Measurements from ENCODE around the gene SMG1.

SMG1 gene

DNA sequence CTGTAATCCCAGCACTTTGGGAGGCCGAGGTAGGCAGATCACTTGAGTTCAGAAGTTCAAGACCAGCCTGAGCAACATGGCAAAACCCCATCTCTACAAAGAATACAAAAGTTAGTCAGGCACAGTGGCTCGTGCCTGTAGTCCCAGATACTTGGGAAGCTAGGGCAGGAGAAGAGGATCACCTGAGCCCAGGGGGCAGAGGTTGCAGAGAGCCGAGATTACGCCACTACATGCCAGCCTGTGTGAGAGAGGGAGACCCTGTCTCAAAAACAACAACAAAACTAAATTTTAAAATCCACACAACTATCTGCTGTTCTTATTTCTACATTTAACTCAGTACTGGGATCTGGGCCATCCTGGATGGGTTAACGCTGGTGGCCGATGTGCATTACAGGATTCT lies 83.6 kb downstream of the SMG1 start:
- no peak for DNase-seq

DNA sequence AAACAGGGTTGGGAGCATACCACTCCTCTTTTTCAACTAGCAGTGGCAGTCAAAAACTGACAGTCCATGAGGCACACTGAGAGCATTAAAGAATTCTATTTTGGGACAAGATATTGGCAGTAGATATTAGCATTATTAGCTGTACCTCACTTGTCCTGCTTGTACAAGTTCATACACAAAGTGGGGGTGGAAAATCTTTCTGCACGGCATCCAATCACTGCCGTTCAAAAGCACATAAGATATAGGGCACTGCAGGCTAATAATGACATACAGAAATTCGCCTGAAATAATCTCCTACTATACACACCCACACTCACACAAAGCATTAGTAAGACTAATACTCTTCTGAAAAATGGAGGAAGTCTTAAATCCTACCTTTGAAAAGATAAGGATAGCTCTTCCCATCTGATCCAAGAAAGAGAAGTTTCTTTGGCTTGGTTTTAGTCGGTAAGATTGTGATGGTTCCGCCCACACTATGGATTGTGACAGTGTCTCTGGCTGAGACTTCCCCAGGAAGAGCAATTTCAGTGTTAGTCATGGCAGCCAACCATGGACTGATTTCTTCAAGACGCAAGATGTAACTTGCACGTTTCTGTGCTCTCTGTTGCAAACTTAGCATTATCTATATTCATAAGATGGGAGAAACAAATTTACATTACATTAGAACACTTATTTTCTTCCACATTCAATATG lies 84.2 kb downstream of the SMG1 start:
- no peak for DNase-seq

DNA sequence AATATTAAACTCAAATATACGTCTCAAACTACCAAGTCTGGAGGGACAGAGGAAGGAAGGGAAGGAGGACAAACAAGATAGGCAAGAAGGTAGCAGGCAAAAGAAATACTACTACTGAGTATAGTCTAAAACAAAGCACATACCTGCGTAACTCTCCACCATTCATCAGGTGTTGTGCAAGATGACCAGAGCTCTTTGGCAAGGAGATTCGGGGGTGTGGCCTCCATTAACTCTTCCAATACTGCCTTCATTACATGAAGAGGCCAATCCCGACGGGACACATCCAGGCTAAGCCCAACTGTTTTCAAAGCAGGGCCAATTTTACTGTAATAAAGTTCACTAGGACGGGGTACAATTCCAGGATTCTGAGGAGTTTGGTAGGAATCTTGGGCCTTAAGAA lies 86.7 kb downstream of the SMG1 start:
- DNase-seq, result no peak

DNA sequence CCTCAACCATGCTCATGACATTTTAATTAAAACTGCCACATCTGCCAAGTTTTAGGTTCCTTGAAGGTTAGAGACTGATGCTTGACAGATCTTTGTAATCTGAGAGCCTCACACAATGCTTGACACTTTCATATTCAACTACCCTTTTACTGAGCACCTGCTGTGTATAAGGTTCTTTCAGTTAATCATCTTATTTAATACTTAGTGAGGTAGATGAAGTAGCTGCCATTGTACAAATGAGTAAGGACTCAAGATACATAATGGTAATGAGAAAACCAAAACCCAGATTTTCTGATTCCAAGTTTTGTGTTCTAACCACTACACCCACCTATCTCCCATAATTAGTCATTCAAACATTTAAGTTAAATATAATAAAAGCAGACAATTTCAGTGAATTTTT lies 89.5 kb downstream of the SMG1 start:
- DNase-seq, result no peak

DNA sequence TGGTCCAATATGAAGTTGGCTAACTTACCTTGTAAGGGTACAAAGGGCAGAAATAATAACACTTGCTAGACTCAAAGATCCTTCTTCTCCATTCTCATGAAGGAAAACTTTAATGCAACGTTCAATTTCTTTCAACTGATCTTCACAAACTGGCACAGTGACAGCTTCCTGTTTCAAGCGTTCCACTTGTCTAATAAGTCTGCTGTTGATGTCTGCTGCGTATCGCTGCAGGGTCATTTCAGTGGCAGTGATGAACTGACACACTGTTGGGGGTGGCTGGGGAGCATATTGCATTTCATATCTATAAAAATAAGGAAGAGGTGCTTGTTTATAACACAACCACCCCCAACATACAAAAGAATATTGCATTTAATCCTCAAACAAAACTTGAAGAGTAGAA lies 91.3 kb downstream of the SMG1 start:
- DNase-seq, result peak; percentile 13

DNA sequence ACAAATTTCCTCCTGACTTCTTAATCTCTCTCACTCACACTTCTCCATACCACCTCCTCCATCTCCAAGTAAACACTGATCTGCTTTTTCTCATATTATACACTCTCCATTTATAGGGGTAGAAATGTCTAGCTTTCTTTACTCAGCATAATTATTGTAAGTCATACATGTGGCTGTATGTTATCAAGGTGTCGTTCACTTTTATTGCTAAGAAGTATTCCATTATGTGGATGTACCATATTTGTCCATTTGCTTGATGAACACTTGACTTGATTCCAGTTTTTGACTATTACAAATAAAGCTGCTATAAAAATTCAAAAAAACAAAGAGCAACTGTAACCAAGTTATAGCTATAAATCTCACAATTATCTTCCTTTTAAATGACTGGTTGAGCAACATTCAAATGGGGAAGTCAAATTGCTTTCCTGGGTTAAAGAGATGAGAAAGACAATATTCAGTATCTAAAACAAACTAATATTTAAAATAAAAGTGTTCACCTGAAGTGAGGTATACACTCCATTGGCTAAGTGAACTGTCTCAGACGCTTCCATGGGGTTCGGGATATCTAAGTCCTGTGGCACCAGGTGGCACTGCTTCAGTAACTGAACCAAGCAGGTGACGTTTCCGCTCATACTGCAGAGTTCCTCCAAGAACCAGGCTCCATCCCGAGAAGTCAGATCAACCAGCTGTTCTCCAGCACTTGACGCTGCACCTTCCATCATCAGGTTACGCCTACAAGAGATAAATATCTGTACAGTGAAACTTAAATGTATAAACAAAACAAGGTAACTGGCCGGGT lies 92.3 kb downstream of the SMG1 start:
- DNase-seq, result no peak

DNA sequence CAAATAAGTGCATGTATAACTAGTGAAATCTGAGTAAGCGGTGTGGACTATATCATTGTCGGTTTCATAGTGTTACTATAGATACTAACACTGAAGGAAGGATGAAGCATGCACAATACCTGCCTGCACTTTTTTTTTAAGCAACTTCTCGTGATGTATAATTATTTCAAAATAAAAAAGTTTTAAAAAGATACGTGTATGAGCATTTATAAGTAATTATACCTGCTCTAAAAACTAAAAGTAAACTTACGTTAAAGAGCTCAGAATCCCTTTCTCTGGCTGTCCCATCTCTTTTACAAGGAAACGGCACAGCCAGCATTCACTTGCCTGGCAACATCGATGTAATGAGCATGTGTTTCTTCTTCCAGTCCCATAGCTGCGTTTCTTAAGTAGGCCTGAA lies 93.6 kb downstream of the SMG1 start:
- no peak for DNase-seq

DNA sequence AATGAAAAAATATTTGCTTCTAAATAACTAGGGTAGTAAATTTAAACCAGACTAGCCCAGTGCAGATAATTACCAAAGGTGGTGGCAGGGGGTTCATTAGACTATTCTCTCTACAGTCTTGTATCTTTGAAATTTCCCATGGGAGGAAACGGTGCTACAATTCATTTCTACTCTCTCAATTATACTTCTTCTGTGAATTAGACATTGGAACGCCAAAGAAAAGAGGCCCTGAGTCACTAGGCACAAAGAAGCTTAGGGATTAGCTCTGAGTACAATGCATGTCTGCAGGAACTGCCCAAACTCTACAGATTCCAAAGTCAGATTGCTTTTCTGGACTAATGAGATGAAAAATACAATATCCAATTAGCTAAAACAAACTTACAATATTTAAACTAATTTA lies 94.2 kb downstream of the SMG1 start:
- DNase-seq, result no peak

DNA sequence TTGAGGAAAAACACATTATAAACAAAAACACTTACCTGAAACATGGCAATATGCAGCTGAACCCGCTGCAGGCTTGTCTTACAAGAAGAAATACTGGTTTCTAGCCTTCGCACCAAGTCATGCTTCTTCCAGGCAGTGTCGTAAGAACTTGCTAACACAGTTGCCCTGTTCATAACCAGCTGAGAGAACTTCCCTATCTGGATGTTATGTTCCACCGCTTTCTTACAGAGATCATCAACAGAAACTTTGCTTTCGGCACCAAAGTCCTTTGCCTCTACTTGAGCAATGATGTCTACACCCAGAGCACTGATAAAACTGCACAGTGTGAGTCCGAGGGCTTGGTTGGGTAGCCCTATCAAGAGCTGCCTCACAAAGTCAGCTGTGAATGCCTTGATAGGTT lies 97.0 kb downstream of the SMG1 start:
- no peak for DNase-seq

DNA sequence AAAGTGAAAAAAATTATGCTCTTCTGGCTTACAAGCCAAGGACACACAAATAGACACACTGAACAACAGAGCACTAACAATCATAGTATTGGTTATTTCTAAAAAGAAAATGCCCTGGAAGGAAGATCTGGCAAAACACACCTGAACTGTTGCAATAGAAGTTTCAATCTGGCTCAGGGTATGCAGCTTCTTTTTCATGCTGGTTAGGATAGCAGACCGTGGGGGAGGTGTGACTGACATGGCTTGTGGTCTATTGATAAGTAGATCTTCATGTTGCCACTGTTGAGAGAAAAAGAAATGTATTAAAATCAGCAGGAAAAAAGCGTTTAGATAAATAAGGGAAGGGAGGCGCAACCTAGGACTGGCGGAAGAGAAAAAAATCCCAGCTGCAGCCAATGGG lies 98.3 kb downstream of the SMG1 start:
- no peak for DNase-seq

DNA sequence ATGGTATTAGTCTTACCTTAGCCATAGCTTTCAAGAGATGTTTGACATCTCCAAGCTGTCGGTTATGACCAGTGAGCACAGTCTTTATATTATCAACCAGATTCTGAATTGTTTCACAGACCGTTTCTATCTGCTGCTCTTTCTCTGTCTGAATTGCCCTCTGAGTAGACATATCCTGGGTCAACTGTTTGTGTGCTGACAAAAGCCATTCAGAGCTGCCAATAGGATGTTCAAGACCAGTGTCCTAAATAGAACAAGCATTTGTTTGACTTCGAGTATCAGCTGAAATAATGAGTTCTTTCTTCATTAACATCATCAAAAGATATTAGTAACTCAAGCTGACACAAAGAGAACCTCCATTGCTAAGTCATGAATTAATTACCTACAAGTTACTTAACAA lies 109.9 kb downstream of the SMG1 start:
- DNase-seq, result no peak

DNA sequence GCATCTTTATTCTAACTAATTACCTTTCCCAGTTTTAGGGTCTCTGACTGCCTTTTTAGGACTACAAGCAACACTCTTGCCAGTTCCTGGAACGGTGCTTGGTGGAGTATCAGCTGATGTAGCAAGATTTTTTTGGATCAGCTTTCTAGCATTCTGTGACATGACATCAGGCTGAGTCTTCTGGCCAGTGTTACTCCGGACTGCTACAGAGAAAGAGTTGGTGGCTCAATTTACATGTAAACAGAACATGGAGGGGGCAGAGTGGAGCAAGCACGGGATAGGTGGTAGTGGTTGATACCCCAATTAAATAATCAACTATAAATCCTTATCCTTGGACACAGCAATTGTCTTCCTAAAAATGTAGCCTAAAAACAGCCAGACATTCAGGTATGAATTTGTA lies 114.3 kb downstream of the SMG1 start:
- no peak for DNase-seq

DNA sequence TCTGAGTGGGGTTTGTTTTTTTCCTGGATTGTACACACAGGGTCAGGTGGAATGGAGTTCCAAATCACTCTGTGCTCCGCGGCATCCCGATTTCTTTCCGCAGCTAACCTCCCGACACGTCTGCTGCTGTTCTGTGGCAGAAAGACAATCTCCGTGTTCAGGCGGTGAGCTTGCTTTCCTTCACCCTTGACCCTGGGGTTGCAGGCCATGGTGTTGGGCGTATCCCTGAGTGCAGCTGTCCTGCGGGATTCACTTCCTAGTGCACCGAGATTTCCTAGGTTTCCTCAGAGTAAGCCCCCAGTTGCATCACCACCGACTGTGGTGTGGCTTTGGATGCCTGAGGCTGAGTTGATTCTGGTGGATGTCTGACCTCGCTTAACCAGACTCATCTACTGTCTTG lies 117.0 kb downstream of the SMG1 start:
- DNase-seq, result no peak

DNA sequence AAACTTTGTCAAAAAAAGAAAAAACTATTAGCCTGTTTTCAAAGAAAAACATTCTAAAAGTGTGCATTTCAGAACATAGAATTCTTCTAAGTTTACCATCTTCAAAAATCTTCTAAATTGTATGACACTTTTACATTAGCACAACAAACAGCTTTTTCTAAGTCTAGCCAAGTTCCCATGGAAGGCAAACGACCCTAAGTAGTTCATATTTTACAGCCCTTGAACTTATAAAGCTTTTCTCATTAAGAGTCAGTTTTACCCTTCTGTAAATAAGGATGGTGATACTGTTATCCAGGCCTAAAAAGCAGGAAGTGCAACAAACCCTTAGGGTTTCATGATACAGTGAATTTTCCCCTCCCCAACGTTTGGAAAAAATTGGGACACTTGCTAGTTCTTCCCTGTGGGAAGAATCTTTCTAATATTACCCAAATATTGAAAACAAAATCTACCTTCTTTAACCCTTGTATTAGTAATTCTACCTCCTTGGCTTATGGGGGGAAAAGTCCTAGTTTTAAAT lies 120.9 kb downstream of the SMG1 start:
- no peak for DNase-seq

DNA sequence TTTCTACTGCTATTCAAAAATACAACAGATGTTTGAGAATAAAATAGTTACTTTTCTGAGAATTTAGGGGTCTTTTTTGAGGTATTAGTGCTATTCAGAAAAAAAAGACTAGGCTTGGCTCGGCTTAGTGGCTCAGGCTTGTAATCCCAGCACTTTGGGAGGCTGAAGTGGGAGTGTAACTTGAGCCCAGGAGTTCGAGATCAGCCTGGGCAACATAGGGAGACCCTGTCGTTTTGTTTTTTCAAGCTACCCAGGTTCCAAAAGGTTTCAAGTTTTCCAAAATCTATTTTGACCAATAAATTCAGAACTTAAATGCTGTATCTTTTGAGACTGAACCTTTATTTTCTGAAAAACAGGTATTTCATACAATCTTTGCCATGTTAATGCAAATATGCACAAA lies 121.7 kb downstream of the SMG1 start:
- no peak for DNase-seq

DNA sequence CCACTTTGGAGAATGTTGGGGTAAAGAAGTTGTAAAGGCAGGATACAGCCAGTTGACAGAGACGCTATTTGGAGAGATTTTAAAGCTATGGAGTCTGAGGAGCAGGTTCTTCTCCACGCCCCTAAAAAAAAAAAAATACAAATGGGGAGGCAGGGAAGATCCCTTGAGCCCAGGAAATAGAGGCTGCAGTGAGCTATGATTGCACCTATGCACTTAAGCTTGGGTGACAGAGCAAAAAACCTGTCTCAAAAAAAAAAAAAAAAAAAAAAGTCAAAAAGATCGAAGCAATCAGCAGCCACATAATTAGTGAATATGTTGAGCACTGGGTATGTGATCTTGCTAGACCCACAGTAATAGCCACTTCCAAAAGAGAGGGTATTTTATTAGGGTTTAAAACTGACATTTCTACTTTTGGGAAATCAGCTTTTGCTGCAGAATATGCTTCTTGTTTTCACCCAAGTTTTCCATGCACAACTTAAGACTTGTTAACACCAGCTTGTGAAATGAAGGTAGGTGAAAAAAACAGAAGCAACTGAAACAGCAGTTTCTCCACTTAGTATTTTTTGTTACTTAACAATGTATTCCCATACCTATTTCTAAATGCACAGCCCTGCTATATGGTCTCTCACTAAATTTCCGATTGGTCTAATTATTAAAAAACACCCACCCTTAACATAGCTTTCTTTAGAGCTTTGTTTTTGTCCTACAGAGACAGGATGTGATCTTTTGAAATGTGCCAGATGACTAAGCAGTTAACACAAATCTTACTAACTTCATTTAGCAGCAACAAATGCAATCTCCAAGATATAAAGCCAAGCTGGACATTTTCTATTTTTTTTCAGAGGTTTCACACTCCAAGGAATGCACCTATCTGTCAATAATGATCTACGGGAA lies 122.4 kb downstream of the SMG1 start:
- DNase-seq, result peak; percentile 38

DNA sequence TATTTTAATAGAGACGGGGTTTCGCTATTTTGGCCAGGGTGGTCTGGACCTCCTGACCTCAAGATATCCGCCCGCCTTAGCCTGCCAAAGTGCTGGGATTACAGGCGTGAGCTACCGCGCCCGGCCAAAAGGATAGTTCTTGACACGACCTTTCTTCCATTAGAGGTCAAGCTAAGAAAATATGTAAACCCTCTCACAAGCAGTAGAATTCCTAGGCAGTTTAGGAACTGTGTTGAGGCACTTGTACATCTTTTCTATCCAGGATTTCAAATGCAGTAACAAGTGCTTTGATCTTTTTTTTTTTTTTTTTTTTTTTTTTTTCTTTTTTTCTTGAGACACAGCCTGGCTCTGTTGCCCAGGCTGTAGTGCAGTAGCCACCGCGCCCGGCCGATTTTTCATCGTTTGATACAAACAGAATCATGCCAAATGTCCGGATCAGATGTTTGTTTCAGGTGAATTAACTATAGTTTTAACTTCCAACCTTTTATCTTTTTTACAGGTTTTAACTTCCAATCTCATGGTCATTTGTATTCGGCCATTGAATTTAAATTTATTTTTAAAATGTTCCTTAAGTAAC lies 123.4 kb downstream of the SMG1 start:
- DNase-seq, result no peak

DNA sequence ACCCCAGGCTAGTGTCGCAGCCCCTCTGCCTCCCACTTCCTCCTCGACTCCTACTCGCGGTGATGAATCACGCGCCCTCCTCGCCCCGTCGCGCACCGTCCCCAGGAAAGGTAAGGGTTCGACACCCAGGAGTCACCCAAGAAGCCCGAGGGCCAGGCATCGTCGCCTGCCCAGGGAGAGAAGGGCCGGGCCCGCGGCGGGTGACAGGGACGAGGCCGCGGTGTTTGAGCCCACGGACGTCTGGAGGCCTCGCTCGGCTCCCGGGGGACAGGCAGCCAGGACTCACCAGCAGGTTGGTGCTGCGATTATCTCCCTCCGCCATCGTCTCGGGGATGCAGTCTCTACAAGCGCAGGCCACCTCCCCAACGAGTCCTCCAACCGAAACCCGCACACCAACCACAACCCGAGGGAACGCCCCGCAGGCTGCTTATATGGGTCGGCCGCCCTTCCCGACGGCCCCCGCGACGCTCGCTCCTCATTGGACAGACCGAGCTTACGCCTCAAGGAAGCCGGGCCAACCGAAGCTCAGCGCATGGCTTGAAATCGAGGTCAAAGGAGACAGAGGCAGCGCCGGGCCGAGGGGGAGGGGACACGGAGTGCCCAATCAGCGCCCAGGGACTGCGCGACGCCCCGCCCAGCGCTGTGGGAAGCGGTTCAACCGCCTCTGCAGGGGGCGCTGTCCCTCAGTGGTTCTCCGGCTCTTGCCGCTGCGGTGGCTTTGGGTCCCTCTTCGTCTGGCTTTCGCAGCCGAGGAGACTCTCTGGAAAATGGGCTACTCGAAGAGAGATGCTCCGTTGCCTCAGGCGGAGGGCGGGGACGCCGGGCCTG lies 124.8 kb downstream of the SMG1 start, which contains the start of gene ARL6IP1:
ARL6IP1 (minus strand) TSS at position 405 of the 828 bp plus-strand sequence; CDS start at position 322, 83 bp downstream.
- DNase-seq, result peak; percentile 100

DNA sequence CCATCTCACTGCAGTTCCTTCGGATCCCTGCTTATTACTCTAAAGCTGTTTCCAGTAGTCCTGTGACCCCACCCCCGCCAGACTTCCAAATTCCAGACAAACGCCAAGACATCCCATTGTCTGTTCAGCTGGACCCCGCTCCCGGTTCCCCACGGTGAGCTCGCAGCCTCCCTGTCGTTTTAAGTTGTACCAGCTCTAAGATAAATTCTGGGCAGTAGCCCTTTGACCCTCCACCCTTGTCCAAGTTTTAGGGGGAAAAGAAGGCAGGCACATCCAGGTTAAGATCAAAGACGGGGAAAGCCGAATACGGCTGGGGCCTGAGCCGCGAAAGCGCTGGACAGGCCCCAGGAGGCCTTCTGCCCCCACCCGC lies 125.4 kb downstream of the SMG1 start:
- DNase-seq, result no peak

DNA sequence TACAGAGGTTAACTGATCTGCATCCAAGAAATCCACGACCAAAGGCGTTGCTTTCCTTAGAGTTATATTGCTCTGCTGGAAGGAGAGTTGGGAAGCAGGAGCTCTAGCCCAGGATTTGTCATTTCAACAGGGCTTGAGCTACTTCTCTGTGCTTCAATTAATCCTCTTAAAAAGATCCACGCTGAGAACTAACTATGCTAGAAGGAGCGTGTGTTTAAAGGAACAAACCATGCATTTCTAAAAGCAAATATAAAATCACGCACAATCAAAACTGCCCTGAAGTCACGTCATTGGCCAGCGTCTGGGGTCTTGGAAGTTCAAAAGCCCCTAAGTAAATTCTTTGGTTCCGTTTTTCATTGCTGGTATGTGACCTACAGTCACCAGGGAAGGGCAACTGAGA lies 125.9 kb downstream of the SMG1 start:
- no peak for DNase-seq

DNA sequence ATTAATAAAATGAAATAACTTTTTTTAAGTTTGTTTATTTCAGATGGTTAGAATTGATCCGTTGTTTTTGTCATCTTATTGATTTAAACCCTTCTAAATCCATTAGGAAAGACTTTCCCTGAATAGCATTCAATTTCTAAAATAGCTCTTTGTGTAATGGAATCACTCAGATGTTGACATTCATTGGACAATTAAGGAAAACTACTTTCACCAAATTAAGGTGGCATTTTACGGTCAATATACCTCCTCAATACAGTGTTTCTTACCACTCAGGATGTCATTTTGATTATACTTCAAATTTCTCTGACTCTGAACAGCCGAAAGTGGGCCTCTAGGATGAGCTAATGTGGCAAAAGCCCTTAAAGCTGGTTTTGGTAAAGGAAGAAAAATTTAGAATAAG lies 126.7 kb downstream of the SMG1 start:
- DNase-seq, result no peak

DNA sequence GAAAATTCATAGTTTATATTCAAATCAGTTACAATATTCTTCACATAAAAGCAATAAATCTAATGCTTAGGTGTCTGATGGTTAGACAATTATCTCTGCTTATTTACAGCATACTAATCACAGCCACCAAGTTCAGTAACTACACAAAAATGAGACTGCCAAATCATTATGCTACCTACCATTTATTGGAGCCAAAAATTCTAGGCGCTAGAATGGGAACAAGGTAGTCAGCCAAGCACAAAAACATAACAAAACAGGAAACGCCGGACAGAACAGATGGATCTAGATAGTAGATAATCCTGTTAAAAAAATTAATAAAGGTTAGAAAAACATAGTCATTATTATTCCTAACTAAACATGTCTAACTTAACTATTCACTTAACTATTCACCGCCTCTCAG lies 128.5 kb downstream of the SMG1 start:
- DNase-seq, result no peak

Data from hematopoietic multipotent progenitor cell treated with erythropoietin and hydrocortisone succinate and interleukin-3 and kit ligand, for 8 days (in vitro differentiated cells).